Fibroblast of lung (primary cell): ENCODE data around the gene RNF150.

Experiments
- CTCF ChIP-seq, 2 donors: IDR thresholded peaks in 1 of 2; conservative IDR thresholded peaks in 1 of 2; 1 replicate in 1 of 2; 2 replicates in 1 of 2; pipeline ENCODE4 v1.5.1; 2011 to 2012; ENCODE audit warnings: low read length in 2 of 2, control low read depth in 1 of 2, inconsistent platforms in 1 of 2, low read depth in 1 of 2, mild to moderate bottlenecking in 1 of 2
- EZH2 ChIP-seq: IDR thresholded peaks from 2 replicates; pipeline ENCODE4 v1.5.1; 2012; ENCODE audit warnings: low read length, control low read depth, mild to moderate bottlenecking; ENCODE audit errors: missing control alignments

GRCh38 chr4:141047228-141047884 is 85.9 kb downstream of the RNF150 start:
- TF ChIP-seq CTCF (conservative IDR thresholded peaks at IDR 0.05 in 1 of 2, IDR thresholded peaks at IDR 0.05 in 1 of 2; ENCODE audit: low read depth in 1 of 2, low read length in 2 of 2) (no peak), EZH2 (no peak)
